ENCODE results near the gene NBPF3.

Gene NBPF3

GRCh38 chr1:21496886-21497285, 56.9 kb downstream of the NBPF3 start:
- no peak overlapping the region for H3K4me3 ChIP-seq (ENCODE audit: low read depth, low read length)
- DNase-seq (ENCODE audit: low read depth): no peak
- no peak for TF ChIP-seq CTCF (IDR thresholded peaks at IDR 0.05; ENCODE audit: low read depth, low read length, missing control alignments)

- no peak for TF ChIP-seq CTCF (IDR thresholded peaks at IDR 0.05; ENCODE audit: low read depth, low read length, missing control alignments)
- DNase-seq (ENCODE audit: low read depth): no peak
- no peak overlapping the region for H3K4me3 ChIP-seq (ENCODE audit: low read depth, low read length)
Measured at GRCh38 chr1:21497466-21498061, 57.6 kb downstream of the NBPF3 start.

- no peak for DNase-seq (ENCODE audit: low read depth)
- TF ChIP-seq CTCF (IDR thresholded peaks at IDR 0.05; ENCODE audit: low read depth, low read length, missing control alignments): no peak
- no peak overlapping the region for H3K4me3 ChIP-seq (ENCODE audit: low read depth, low read length)
Measured at GRCh38 chr1:21499283-21499950, 59.5 kb downstream of the NBPF3 start.

GRCh38 chr1:21503706-21504377, 63.9 kb downstream of the NBPF3 start:
- DNase-seq (ENCODE audit: low read depth): no peak
- TF ChIP-seq CTCF (IDR thresholded peaks at IDR 0.05; ENCODE audit: low read depth, low read length, missing control alignments): no peak
- H3K4me3 ChIP-seq (ENCODE audit: low read depth, low read length): no peak overlapping the region

- no peak for DNase-seq (ENCODE audit: low read depth)
- no peak overlapping the region for H3K4me3 ChIP-seq (ENCODE audit: low read depth, low read length)
- TF ChIP-seq CTCF (IDR thresholded peaks at IDR 0.05; ENCODE audit: low read depth, low read length, missing control alignments): no peak
Measured at GRCh38 chr1:21506804-21507203, 66.9 kb downstream of the NBPF3 start.

- H3K4me3 ChIP-seq (ENCODE audit: low read depth, low read length): no peak overlapping the region
- no peak for TF ChIP-seq CTCF (IDR thresholded peaks at IDR 0.05; ENCODE audit: low read depth, low read length, missing control alignments)
- DNase-seq (ENCODE audit: low read depth): no peak
Measured at GRCh38 chr1:21507511-21508270, 67.8 kb downstream of the NBPF3 start.
